DMS79 (cell line): ENCODE results near the gene DUS3L.
"Not testable (repeated sequence)": the region's sequence is repeated elsewhere in the genome, so short reads cannot be mapped to it uniquely, and the experiment has no call there.

ENCODE experiments used
- DNase-seq: peaks from one replicate; lab custom pipeline; 2025; lab: John Stamatoyannopoulos, UW

Gene DUS3L

GRCh38 chr19:5772416-5772815, 18.5 kb downstream of the DUS3L start:
- DNase-seq = no peak

- DNase-seq = no peak
Observed at GRCh38 chr19:5767949-5768348, 23.0 kb downstream of the DUS3L start.

GRCh38 chr19:5765220-5765619, 25.7 kb downstream of the DUS3L start:
- no peak for DNase-seq

GRCh38 chr19:5762608-5763217, 28.2 kb downstream of the DUS3L start:
- DNase-seq = no peak

- no peak for DNase-seq
Observed at GRCh38 chr19:5753743-5754142, 37.2 kb downstream of the DUS3L start.

GRCh38 chr19:5751709-5752108, 39.3 kb downstream of the DUS3L start:
- DNase-seq = no peak

- no peak for DNase-seq
Observed at GRCh38 chr19:5749505-5749904, 41.5 kb downstream of the DUS3L start.

- DNase-seq = not testable (repeated sequence)
Observed at GRCh38 chr19:5748920-5749319, 42.0 kb downstream of the DUS3L start.

GRCh38 chr19:5744999-5745398, 46.0 kb downstream of the DUS3L start:
- DNase-seq = not testable (repeated sequence)

- no peak for DNase-seq
Observed at GRCh38 chr19:5743630-5744029, 47.3 kb downstream of the DUS3L start.

GRCh38 chr19:5742051-5742450, 48.9 kb downstream of the DUS3L start:
- DNase-seq = no peak

- no peak for DNase-seq
Observed at GRCh38 chr19:5738423-5738822, 52.5 kb downstream of the DUS3L start.
